Gastrocnemius medialis (tissue), 4 donors: ENCODE results near the gene PSMG4.

ENCODE experiments used
- POLR2A ChIP-seq, 2 donors: fragments of 450-650 bp; IDR thresholded peaks; one replicate each; pipeline ENCODE4 v1.6.1; 2017; ENCODE audit warnings: antibody characterized with exemption in 2 of 2, mild to moderate bottlenecking in 2 of 2, moderate library complexity in 2 of 2
- TF ChIP-seq, protein P1 (sequence below), 5 experiments: fragments of 450-650 bp in 3 of 5; fragments of 200-600 bp in 2 of 5; sonication (generic) in 2 of 5; IDR thresholded peaks in 4 of 5; conservative IDR thresholded peaks in 1 of 5; 1 replicate in 4 of 5; 2 replicates in 1 of 5; pipeline ENCODE4 v1.5.1; 2016 to 2019; ENCODE audit warnings: antibody characterized with exemption in 5 of 5, mild to moderate bottlenecking in 3 of 5, moderate library complexity in 3 of 5

- TF ChIP-seq, protein P1, sequence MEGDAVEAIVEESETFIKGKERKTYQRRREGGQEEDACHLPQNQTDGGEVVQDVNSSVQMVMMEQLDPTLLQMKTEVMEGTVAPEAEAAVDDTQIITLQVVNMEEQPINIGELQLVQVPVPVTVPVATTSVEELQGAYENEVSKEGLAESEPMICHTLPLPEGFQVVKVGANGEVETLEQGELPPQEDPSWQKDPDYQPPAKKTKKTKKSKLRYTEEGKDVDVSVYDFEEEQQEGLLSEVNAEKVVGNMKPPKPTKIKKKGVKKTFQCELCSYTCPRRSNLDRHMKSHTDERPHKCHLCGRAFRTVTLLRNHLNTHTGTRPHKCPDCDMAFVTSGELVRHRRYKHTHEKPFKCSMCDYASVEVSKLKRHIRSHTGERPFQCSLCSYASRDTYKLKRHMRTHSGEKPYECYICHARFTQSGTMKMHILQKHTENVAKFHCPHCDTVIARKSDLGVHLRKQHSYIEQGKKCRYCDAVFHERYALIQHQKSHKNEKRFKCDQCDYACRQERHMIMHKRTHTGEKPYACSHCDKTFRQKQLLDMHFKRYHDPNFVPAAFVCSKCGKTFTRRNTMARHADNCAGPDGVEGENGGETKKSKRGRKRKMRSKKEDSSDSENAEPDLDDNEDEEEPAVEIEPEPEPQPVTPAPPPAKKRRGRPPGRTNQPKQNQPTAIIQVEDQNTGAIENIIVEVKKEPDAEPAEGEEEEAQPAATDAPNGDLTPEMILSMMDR (IDR thresholded peaks at IDR 0.05 in 4 of 5, conservative IDR thresholded peaks at IDR 0.05 in 1 of 5) = no peak
- TF ChIP-seq POLR2A (IDR thresholded peaks at IDR 0.05) = no peak
Observed at GRCh38 chr6:3306848-3307247, 48.1 kb downstream of the PSMG4 start.
